ENCODE data around the gene ZC3H18.

Gene ZC3H18

DNA sequence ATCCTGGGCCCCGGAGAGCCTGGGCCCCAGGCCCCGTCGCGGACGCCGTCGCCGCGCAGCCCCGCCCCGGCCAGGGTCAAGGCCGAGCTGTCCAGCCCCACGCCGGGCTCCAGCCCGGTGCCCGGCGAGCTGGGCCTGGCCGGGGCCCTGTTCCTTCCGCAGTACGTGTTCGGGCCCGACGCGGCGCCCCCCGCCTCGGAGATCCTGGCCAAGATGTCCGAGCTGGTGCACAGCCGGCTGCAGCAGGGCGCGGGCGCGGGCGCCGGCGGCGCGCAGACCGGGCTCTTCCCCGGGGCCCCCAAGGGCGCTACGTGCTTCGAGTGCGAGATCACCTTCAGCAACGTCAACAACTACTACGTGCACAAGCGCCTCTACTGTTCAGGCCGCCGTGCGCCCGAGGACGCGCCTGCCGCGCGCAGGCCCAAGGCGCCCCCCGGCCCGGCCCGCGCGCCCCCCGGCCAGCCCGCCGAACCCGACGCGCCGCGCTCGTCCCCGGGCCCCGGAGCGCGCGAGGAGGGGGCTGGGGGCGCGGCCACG lies 36.8 kb upstream of the ZC3H18 start:
- DNase-seq = no peak

- no peak for DNase-seq
Observed at GRCh38 chr16:88533932-88534637, 36.1 kb upstream of the ZC3H18 start.

DNA sequence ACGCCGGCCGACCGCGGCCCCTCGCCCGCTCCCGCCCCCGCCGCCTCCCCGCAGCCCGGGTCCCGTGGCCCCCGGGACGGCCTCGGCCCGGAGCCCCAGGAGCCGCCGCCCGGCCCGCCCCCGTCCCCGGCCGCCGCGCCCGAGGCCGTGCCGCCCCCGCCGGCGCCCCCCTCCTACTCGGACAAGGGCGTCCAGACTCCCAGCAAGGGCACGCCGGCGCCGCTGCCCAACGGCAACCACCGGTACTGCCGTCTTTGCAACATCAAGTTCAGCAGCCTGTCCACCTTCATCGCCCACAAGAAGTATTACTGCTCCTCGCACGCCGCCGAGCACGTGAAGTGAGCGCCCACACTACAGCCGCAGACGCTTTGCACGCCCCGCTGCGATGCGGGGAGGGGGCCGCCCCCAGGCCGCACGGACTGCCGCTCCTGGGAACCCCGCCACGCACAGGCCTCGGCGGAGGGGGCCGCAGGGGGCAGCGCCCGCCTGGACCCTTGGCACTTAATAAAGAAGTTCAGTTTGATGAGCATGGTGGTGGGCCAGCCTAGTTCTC lies 35.5 kb upstream of the ZC3H18 start:
- no peak for DNase-seq

- DNase-seq = no peak
Observed at GRCh38 chr16:88535191-88535856, 34.9 kb upstream of the ZC3H18 start.

DNA sequence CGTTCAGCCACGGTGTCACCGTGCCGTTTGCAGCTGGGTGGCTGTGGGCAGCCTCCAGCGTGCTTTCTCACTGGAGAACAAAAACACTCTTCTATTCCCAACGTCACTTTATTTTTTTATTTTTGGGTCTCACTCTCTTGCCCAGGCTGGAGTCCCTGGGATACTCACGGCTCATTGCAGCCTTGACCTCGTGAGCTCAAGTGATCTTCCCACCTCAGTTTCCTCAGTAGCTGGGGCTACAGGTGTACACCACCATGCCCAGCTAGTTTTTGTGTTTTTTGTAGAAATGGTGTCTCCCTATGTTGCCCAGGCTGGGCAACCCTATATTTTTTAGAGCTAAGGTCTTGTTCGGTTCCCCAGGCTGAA lies 34.4 kb upstream of the ZC3H18 start:
- DNase-seq = no peak

DNA sequence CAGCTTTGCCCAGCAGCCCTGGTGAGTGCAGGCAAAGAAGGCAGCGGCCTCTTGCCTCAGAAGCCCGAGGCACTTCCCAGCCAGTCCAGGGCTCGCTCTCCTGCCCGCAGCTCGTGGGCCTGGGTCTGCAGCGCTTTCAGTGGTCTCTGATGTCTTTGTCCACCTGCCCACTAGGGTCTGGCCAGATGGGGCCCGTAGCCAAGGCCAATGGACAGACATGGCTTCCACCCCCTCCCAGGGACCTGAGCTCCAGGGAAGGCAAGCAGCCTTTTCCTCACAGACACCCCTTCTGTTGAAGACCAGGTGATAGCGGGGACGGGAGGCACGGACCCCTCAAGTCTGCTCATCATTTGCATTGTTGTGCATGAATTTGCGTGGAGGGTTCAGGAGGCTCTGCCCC lies 33.7 kb upstream of the ZC3H18 start:
- DNase-seq = no peak

- DNase-seq = no peak
Observed at GRCh38 chr16:88536971-88537751, 33.0 kb upstream of the ZC3H18 start.

DNA sequence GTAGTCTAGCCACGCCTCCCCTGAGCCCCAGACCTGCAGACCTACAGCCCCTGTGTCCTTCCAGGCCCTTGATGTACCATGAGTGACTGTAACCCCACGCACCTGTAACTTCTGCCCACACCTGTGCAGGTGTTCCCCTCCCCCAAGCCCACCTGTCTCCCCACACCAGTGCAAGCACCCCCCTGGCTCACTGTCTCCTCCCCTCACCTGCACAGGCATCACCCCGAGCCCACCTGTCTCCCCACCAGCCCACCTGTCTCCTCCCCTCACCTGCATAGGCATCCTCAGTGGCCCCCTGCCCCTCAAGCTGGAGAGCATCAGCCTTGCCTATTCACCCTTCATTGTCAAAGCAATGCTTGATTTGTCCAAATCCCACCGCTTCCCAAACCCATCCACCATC lies 32.3 kb upstream of the ZC3H18 start:
- DNase-seq = no peak

DNA sequence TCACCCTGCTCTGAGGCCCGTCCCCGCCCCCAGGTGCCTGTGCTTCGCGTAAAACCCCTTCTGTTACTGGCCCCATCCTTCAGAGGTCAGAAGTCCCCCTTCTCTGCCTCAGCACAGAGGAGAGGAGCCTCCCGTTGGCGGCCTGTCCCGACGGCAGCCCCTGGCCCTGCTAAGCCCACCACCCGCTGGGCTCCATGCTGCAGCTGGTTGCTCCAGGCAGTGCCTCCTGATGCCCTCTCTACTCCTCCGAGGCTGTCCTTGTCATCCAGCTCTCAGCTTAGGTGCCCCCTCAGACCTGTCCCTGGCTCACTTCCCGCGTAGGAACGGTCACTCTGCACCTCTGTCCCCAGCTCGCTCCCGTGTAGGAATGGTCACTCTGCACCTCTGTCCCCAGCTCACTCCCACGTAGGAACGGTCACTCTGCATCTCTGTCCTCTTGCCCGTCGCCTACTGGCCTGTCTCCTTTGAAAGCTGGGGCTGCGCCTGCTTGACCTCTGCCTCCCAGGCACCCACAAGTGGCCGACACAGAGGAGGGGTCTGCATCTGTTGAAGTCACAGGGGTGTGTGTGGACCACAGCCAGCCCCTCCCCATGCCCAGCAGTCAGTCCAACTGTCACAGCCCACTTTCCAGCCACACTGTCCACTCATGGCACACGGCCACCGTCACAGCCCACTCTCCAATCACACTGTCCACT lies 31.7 kb upstream of the ZC3H18 start:
- DNase-seq = no peak

GRCh38 chr16:88539261-88539651 lies 30.9 kb upstream of the ZC3H18 start:
- no peak for DNase-seq

DNA sequence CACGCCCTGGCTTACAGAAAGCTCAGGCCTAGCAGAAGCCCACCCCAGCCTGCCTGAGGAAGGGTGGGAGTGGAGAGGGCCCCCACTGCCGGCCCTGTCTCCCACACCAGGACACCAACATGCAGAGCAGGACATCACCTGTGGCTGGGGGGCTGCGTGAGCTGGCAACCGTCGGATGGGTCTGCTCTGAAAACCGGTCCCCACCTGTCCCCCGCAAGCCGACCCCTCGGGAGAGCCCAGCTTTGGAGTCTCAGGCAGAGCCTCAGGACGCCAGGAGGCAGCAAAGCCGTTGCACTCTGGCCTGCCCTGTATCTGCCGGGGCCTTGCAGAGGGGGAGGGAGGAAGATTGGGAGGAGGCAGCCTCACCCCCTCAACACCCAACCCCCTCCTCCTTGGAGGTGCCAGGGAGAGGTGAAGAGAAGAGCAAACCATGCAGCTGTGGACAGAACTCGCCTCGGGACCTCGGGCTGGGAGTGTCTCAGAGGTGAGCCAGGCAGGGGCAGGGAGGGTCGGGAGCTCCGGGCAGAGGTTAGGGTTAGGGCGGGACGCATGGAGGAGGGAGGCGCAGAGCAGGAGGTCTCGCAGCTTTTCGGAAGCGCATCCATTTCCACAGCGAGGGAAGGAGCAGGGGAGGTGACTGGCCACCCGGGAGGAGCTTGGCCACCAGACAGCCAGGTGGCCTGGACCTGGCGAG lies 30.4 kb upstream of the ZC3H18 start:
- DNase-seq = no peak

- no peak for DNase-seq
Observed at GRCh38 chr16:88540346-88540977, 29.7 kb upstream of the ZC3H18 start.

DNA sequence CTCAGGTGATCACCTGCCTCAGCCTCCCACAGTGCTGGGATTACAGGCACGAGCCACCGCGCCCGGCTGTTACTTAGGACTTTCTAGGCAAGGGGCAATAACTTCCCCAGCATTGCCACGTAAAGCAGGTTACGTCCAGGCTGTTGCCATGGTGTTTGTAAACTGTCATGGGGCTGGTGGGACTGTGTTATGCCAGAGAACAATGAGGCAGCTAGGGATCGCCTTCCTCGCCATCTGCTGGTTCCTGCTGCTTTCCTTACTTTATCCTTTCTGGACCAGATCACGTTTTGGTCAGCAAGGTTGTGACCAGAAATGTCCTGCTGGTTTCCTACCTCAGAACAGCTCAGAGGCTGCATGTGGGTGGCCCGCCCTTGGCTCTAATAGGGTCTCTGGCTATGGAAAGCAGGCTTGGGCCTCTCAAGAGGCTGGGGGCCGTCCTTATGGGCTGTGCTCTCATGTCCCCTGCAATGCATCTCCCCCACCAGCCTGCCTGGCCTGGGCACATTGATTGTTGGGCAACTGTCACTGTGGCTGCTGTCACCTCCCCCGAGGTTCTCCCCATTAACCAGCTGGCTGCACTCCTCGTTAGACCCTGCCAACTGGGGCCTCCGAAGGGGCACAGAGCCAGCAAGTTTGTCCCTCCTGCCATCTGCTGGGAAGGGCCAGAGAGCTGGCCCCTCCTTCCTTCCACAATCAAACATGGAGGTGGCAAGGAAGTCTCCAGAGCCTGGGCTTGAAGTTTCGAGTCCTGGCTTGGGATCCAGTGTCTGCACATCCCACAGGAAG lies 28.2 kb upstream of the ZC3H18 start:
- no peak for DNase-seq

GRCh38 chr16:88543230-88543813 lies 26.9 kb upstream of the ZC3H18 start:
- DNase-seq = no peak

DNA sequence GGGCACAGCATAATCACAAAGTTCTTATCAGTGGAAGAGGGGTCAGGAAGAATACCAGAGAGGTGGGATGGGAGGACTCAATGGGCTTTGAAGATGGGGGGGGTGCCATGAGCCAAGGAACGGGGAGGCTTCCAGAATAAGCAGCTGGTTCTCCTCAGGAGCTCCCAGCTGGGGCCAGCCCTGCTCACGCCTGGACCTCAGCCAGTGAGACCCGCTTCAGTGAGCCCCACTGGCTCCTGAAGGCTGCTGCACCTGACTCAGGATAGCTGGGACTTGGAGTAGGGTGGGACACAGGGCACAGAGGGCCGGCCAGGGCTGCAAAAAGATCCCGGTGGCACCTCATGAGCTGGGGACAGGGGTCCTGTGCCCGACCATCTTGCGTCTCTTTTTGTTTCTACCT lies 24.4 kb upstream of the ZC3H18 start:
- no peak for DNase-seq

DNA sequence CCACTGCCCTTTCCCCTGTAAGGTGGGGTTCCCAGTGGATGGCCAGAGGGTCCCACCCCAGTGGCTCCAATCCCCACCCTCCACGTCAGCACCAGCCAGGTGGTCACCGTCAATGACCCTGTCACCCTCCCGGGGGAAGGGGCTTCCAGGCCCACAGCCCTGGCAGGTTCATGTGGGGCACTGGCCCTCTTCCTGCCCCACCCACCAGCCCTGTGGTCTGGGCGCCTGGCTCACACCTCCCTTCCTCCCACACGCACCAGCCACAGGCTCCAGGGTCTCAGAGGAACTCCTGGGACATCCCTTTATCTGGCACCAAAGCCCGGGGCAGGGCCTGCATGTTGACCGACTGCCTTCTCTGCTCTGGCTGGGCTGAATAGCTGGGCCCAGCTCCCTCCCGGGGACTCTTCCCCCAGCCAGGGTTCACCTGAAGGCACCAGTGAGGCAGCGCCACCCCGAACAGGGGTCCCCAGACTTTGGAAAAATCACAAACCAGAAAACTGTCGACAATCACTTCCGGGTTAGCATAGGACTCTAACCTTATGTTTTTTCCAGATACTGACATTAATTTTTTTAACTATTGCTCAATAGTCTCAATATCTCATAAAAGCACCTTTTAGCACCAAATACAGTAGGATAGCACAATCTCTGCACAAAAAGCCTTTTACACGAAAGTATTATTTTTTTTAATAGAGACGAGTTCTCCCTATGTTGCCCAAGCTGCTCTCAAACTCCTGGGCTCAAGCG lies 21.9 kb upstream of the ZC3H18 start:
- DNase-seq = no peak

- no peak for DNase-seq
Observed at GRCh38 chr16:88548985-88549384, 21.2 kb upstream of the ZC3H18 start.

DNA sequence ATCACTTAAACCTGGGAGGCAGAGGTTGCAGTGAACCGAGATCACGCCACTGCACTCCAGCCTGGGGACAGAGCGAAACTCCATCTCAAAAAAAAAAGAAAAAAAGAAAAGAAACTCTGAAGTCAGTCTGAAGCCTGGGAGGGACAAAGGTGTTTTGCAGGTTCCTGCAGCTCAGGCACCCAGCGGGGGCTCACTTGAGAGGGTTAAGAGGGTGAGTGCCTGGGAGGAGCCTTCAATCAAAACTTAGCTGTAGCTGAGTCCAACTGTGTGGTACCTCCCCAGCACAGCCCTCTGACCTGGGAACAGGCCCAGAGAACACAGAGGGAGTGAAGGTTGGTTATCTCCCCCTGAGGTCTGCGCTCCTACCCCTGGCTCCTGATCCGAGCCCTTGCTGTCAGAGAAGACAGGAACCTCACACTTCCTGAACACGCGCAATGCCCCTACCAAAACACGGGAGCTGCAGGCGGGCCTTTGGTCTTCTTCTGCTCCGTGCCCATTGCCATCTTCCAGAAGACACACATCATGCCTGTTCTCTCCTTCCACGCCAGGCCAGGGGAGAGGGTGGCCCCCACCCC lies 20.4 kb upstream of the ZC3H18 start:
- no peak for DNase-seq

GRCh38 chr16:88550246-88550661 lies 19.9 kb upstream of the ZC3H18 start:
- no peak for DNase-seq
